NCI-H345 treated with DMSO at 0.1 percent for 48 hours (cell line): ENCODE data around the gene KCNAB1.
"Not testable (repeated sequence)": the region's sequence is repeated elsewhere in the genome, so short reads cannot be mapped to it uniquely, and the experiment has no call there.

Experiments used
- DNase-seq: peaks from one replicate; lab custom pipeline; 2025; ENCODE audit not compliant: unreplicated experiment; lab: John Stamatoyannopoulos, UW

Gene KCNAB1

GRCh38 chr3:156558389-156558788 is 438.0 kb downstream of the KCNAB1 start:
- no peak for DNase-seq

- DNase-seq: no peak
Observed at GRCh38 chr3:156559321-156559720, 438.9 kb downstream of the KCNAB1 start.

DNA sequence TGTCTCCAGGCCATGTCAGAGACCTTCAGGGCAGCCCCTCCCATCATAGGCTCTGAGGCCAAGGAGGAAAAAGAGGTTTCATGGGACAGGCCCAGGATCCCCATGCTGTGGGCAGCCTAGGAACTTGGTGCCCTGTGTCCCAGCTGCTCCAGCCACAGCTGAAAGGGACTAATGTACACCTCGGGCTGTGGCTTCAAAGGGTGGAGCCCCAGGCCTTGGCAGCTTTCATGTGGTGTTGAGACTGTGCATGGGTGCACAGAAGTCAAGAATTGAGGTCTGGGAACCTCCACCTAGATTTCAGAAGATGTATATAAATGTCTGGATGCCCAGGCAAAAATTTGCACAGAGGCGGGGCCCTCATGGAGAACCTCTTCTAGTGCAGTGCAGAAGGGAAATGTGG is 441.2 kb downstream of the KCNAB1 start:
- DNase-seq: no peak

GRCh38 chr3:156562486-156562885 is 442.1 kb downstream of the KCNAB1 start:
- not testable (repeated sequence) for DNase-seq

DNA sequence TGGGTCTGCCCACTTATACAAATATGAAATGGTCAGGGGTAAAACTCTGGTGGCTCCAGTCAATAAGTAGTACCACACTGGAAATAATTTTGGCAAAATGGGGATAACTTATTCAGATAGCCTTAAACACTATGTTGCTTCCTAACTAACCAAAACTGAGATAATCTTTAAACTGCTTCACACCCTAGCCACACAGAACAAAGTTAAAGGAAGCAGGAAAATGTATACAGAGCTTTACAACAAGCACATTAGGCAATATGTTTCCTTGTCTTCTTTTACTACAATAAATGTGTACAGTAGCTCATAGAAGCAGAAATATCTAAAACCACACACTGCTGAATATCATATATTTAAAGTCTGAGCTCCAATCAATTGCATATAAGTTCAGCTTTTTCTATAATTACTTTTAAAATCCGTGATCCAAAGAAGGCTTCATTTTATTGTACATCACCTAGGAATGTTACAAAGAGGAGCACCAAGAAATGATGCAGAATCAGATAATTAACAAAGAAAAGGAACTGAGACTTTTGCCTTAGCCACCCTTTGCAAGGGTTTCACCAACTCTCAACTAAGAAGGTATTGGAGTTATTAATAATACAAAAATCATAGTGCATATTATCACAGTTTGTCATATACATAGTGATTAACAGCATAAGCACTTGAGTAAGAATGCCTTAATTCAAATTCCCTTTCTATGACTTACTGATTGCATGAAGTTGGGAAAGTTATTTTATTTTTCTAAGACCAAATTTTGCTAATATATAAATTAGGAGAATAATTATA is 443.7 kb downstream of the KCNAB1 start:
- DNase-seq: no peak

- not testable (repeated sequence) for DNase-seq
Observed at GRCh38 chr3:156569016-156569415, 448.6 kb downstream of the KCNAB1 start.

- DNase-seq: not testable (repeated sequence)
Observed at GRCh38 chr3:156569881-156570280, 449.5 kb downstream of the KCNAB1 start.

- DNase-seq: no peak
Observed at GRCh38 chr3:156575641-156576040, 455.3 kb downstream of the KCNAB1 start.

- no peak for DNase-seq
Observed at GRCh38 chr3:156576051-156576450, 455.7 kb downstream of the KCNAB1 start.

- DNase-seq: no peak
Observed at GRCh38 chr3:156576651-156577348, 456.4 kb downstream of the KCNAB1 start.

DNA sequence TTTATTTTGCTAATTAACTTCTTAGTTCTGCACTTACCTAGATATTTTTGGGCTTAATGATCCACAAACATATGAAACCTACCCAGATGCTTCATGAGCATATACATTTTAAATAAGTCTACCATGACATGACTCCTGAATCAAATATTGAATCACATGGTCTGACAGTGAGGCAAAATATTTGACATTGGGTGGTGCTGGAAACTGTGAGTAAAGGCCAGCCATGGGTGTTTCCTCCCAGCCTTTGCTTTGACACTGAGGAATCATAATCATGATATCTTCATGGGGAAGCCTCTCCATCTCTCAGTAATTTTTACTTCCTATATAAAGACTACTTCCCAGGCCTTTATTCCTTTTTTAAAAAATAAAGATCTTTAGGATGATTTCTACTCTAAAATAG is 457.4 kb downstream of the KCNAB1 start:
- DNase-seq: no peak

DNA sequence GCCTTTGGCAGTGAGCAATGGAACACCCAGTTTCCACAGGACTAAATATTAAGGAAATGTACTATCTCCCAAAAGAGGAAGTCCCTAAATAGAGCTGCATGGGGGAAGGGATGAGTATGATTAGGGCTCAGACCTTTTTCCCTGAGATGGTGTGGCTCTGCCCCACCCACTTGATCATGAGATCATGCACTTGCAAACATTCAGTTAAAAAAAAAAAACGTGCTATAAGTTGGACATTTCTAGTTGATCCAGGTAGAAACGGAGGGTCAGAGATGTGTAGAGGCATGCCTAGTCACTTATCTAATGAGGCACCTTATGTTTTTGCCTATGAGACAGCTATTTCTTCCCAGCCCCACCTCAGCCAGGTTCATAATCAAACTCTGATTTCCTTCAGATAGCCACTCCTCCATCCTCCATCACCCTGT is 459.1 kb downstream of the KCNAB1 start:
- DNase-seq: no peak

DNA sequence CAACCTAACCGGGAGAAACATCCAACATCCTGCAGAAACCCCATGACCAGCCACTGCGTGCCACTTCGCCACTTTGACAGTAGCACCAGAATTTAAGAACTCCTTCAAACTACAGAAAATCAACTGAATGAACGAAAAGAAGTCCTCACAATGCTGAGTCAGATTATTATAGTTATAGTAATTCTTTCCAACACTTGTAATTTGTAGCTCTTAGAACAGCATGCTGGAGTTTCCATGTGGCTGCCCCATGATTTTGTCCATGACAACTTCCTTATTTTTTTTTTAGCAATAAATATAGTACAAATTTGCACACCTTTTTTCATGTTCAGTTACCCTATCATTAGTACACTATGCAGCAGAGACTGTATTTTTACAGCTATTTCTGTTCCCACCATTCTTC is 460.7 kb downstream of the KCNAB1 start:
- no peak for DNase-seq

GRCh38 chr3:156581954-156582353 is 461.6 kb downstream of the KCNAB1 start:
- DNase-seq: no peak

DNA sequence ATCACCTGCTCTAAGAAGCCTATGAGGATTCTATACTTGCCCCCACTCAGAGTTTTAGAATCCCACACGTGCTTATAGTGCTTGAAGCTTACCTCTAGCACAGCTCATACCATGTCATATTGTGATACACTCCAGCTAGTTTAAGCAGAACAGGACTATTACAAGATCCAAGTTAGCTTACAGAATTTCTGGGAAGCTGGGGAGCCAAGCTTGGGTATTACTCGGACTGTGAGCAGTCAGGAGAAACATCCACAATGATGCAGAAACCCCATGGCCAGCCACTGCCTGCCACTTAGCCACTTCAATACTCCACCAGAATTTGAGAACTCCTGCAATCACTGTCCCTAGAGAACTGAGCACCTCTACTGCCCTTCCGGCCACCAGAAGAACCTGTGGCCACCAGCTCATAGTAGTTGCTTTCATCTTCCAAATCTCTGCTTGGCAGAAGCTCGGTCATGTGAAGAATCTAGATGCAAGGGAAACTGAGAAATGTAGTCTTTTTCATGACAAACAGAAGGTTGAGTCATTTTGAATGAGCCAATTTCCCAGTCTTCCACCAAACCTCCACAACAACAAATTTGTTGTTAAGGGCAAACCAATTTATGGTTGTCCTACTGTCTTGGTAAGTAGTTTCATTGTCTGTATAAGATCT is 462.3 kb downstream of the KCNAB1 start:
- DNase-seq: no peak

DNA sequence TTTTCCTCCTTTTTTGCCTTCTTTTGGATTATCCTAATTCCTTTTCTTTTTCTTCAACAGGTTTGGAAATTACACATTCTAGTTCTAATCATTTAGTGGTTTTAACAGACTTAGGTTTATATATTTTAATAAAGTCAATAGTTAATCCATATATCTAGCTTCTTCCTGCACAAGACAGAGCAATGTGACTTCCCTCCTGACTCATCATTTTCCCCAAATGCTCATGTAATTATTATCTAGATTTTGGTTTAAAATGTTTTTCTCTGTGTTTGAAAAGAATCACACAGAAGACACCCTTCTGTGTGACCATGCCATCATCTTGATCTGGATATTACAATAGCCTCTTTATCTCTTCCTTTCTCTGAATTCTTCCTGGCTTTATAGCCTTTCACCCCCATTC is 463.1 kb downstream of the KCNAB1 start:
- DNase-seq: no peak

DNA sequence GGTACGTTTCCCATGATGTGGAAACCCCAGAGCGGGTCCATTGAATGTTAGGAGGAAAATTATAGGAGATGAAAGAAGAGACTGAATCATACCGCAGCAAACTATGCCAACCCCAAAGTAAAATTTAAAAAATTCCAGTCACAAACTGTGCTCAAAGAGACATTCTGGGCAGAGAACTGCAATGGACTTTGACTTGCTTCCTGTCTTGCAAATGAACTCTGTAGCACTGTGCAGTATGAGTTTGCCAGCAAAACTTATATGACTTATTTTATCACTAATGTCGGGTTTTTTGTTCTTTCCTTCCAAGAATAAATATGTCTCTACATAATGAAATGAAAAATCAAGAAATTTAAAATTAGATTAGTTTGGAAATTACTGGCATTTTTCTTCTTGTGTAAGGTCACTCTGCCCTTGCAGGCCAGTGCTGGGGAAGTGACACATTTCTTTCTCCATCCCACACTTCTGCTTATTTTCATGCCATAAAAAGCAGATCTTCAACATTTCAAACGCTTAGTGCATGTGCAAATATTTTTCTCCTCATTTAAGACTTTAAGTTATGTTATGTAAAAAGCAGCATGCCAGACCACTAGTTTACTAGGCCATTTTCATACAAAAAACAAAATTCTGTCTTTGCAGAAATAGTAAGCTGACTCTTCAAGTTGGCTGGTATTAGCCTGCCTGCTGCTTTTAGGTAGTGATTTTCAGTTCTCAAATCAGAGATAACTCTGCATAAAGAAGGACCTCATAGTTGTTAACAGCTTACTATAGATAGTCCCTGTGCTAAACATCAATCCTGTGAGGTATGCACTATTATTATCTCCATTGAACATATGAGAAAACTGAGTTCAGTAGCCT is 466.8 kb downstream of the KCNAB1 start:
- DNase-seq: no peak

DNA sequence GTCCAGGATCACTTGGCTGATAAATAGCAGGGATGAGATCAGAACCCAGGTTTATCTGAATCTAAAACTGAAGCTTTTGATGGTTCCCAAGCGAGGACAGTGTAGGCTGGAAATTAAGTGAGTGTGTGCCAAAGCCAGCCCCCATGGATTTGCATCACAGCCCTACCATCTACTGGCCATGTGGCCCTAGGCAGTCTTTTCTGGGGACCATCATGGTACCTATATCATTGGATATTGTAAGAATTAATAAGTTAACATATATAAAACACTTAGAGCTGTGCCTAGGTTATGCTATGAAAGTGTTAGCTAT is 467.3 kb downstream of the KCNAB1 start:
- no peak for DNase-seq
